GM23338 (cell line): Measurements from ENCODE around the gene PTPDC1. TPM values are rescaled to one million over a fixed set of nuclear protein-coding genes. Genes with fewer than 3 reads are reported as not detected.

Source experiments
- ATAC-seq: fragments of 200-7000 bp; cut with Tn5 transposase; 3 replicates; pipeline ENCODE4 v1.9.1; 2020
- DNase-seq: peaks from one replicate; pipeline ENCODE4 v3.0.0-alpha.2; 2015; ENCODE audit warnings: low spot score
- H2AFZ ChIP-seq: fragments of 200-600 bp; sonication (generic); 2 replicates; pipeline ENCODE4 v1.8.0; 2016; ENCODE audit warnings: antibody characterized with exemption, mild to moderate bottlenecking, moderate library complexity
- H3F3A ChIP-seq: fragments of 200-600 bp; sonication (generic); replicated peaks from 2 replicates; pipeline ENCODE4 v1.8.0; 2017; ENCODE audit warnings: antibody characterized with exemption, mixed run types, low read depth
- H3K27ac ChIP-seq: fragments of 200-600 bp; sonication (generic); 2 replicates; pipeline ENCODE4 v1.6.1; 2016; ENCODE audit warnings: low read depth
- H3K27me3 ChIP-seq: fragments of 200-600 bp; sonication (generic); 2 replicates; pipeline ENCODE4 v1.8.0; 2016; ENCODE audit warnings: mild to moderate bottlenecking, mixed run types, moderate library complexity; ENCODE audit not compliant: insufficient read depth
- H3K36me3 ChIP-seq: fragments of 200-600 bp; sonication (generic); 2 replicates; pipeline ENCODE4 v1.8.0; 2016; ENCODE audit warnings: mild to moderate bottlenecking; ENCODE audit not compliant: insufficient read depth
- H3K4me1 ChIP-seq: fragments of 200-600 bp; sonication (generic); 2 replicates; pipeline ENCODE4 v1.8.0; 2016; ENCODE audit warnings: mild to moderate bottlenecking, moderate library complexity; ENCODE audit not compliant: insufficient read depth
- H3K4me2 ChIP-seq: fragments of 200-600 bp; sonication (generic); 2 replicates; pipeline ENCODE4 v1.7.1; 2017; ENCODE audit warnings: mixed run types
- H3K4me3 ChIP-seq: fragments of 200-600 bp; sonication (generic); 2 replicates; pipeline ENCODE4 v1.6.1; 2016; ENCODE audit warnings: mixed run types
- H3K79me2 ChIP-seq: fragments of 200-600 bp; sonication (generic); replicated peaks from 2 replicates; pipeline ENCODE4 v1.8.0; 2017; ENCODE audit warnings: mild to moderate bottlenecking; ENCODE audit not compliant: insufficient read depth
- H3K9me2 ChIP-seq: fragments of 200-600 bp; sonication (generic); 2 replicates; pipeline ENCODE4 v1.8.0; 2017; ENCODE audit not compliant: insufficient read depth
- H4K20me1 ChIP-seq: fragments of 200-600 bp; sonication (generic); replicated peaks from 2 replicates; pipeline ENCODE4 v1.8.0; 2017; ENCODE audit warnings: mild to moderate bottlenecking; ENCODE audit not compliant: insufficient read depth
- H3K27ac Mint-ChIP-seq: 2 replicates; pipeline ENCODE4 v1.8.0; 2020; ENCODE audit warnings: inconsistent platforms, mild to moderate bottlenecking, moderate library complexity, mixed read lengths
- H3K27me3 Mint-ChIP-seq: 3 replicates; pipeline ENCODE4 v1.8.0; 2022; ENCODE audit warnings: low read depth, mild to moderate bottlenecking, moderate library complexity, mixed read lengths, inconsistent platforms; ENCODE audit not compliant: insufficient read depth, poor library complexity
- H3K36me3 Mint-ChIP-seq: 3 replicates; pipeline ENCODE4 v1.8.0; 2021; ENCODE audit warnings: low read depth, mild to moderate bottlenecking, inconsistent platforms, moderate library complexity, mixed read lengths
- H3K4me1 Mint-ChIP-seq: 3 replicates; pipeline ENCODE4 v1.8.0; 2020; ENCODE audit warnings: mild to moderate bottlenecking, inconsistent platforms, mixed read lengths
- H3K4me3 Mint-ChIP-seq: 3 replicates; pipeline ENCODE4 v1.8.0; 2021; ENCODE audit warnings: moderate library complexity, mild to moderate bottlenecking, inconsistent platforms, mixed read lengths
- H3K9me3 Mint-ChIP-seq: 3 replicates; pipeline ENCODE4 v1.8.0; 2020; ENCODE audit warnings: moderate library complexity, mild to moderate bottlenecking, inconsistent platforms, mixed read lengths
- CREB1 ChIP-seq: fragments of 250-450 bp; sonication (Bioruptor Pico); IDR thresholded peaks from 2 replicates; pipeline ENCODE4 v1.5.0; 2020; ENCODE audit warnings: low read depth, mild to moderate bottlenecking, moderate library complexity
- EZH2 ChIP-seq: fragments of 200-600 bp; sonication (generic); IDR thresholded peaks from one replicate; pipeline ENCODE4 v1.8.0; 2017; ENCODE audit warnings: antibody characterized with exemption, mild to moderate bottlenecking, low read depth; ENCODE audit not compliant: unreplicated experiment
- EZH2phosphoT487 ChIP-seq: fragments of 200-600 bp; sonication (generic); IDR thresholded peaks from one replicate; pipeline ENCODE4 v1.8.1; 2018; ENCODE audit warnings: antibody characterized with exemption; ENCODE audit not compliant: unreplicated experiment
- JUNB ChIP-seq: IDR thresholded peaks from one replicate; pipeline ENCODE4 v1.6.1; 2016; ENCODE audit warnings: antibody characterized with exemption; ENCODE audit not compliant: unreplicated experiment
- NANOG ChIP-seq: IDR thresholded peaks from 2 replicates; pipeline ENCODE4 v1.6.1; 2016; ENCODE audit warnings: antibody characterized with exemption, borderline replicate concordance
- POLR2AphosphoS5 ChIP-seq: IDR thresholded peaks from 2 replicates; pipeline ENCODE4 v1.6.1; 2016; ENCODE audit warnings: antibody characterized with exemption, low read depth
- STAT1 ChIP-seq: IDR thresholded peaks from one replicate; pipeline ENCODE4 v1.6.1; 2016; ENCODE audit warnings: antibody characterized with exemption; ENCODE audit not compliant: unreplicated experiment
- ZNF114 ChIP-seq: fragments of 250-450 bp; sonication (Bioruptor Pico); IDR thresholded peaks from 2 replicates; pipeline ENCODE4 v1.5.0; 2020; ENCODE audit warnings: mild to moderate bottlenecking, moderate library complexity
- ZNF331 ChIP-seq: fragments of 250-450 bp; sonication (Bioruptor Pico); IDR thresholded peaks from 2 replicates; pipeline ENCODE4 v1.5.0; 2020; ENCODE audit warnings: low read depth, mild to moderate bottlenecking, moderate library complexity
- polyA plus RNA-seq: library from polyadenylated mRNA; unstranded; fragments of >200 nt; fragmentation: Nextera tagmentation; extraction: Ambion mirVana; gene quantifications from 2 replicates; pipeline ENCODE4 v1.2.1, GENCODE V29; 2016
- total RNA-seq: library from RNA; depleted of rRNA; stranded (reverse); fragments of >200 nt; shearing (Covaris generic); gene quantifications from 2 replicates; pipeline ENCODE4 v1.2.3, GENCODE V29; 2014
- TF ChIP-seq, protein P1 (sequence below): fragments of 250-450 bp; sonication (Bioruptor Pico); IDR thresholded peaks from 2 replicates; pipeline ENCODE4 v1.5.0; 2020; ENCODE audit warnings: mild to moderate bottlenecking, moderate library complexity
- TF ChIP-seq, protein P2 (sequence below): IDR thresholded peaks from 2 replicates; pipeline ENCODE4 v1.6.1; 2016; ENCODE audit warnings: antibody characterized with exemption
- TF ChIP-seq, protein P3 (sequence below), 2 experiments: fragments of 200-600 bp in 1 of 2; sonication (generic) in 1 of 2; conservative IDR thresholded peaks; 2 replicates each; pipeline versions ENCODE4 v1.5.1 to v1.6.1; 2016 to 2017; ENCODE audit warnings: antibody characterized with exemption in 2 of 2, low read depth in 2 of 2, mild to moderate bottlenecking in 2 of 2, moderate library complexity in 1 of 2
- TF ChIP-seq, protein P4 (sequence below): IDR thresholded peaks from one replicate; pipeline ENCODE4 v1.6.1; 2018; ENCODE audit warnings: antibody characterized with exemption; ENCODE audit not compliant: unreplicated experiment

The PTPDC1 gene
- total and polyA plus RNA-seq, 2 experiments from 2014 or later: 4.3 to 10.6 TPM

DNA sequence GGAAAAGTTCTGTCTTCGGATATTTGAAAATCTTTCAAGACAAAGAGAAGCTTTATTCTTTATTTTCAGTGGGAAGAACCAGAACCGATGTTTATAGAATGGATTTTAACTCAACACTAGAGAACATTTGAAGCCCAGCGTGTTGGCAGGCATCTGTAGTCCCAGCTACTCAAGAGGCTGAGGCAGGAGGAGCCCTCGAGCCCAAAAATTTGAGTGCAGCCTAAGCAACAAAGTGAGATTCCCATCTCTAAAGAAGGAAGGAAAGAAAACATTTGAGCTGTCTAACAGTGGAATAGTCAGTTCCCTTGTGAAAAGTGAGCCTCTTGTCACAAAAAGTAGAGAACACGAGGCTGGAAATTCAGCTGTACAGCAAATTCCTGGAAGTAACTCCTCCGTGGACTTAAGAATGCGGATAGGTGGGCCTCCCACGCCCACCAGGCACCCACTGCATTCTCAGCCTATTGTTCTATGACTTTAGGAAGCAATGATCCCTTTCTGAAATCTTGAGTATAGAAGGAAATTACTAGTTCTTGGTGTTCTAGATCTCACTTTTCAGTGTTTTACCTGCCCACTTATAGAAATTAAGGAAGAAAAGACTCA, 2.3 kb upstream of the PTPDC1 start:
- DNase-seq (peak; percentile 13), ATAC-seq (no peak)
- H3K4me2 ChIP-seq: no peak overlapping the region

More for the DNA sequence above, 2.3 kb upstream of the PTPDC1 start:
- Histone ChIP-seq H4K20me1 (no peaks in the 10 kb centered on the region), H3K4me3 (no peak overlapping the region), H2AFZ (no peak overlapping the region), H3K79me2 (no peaks in the 10 kb centered on the region), H3K9me2 (no peaks in the 10 kb centered on the region), H3K27ac (no peak overlapping the region), H3K4me1 (peaks cover 9% of the 10 kb centered on the region), H3K36me3 (no peaks in the 10 kb centered on the region), H3K27me3 (no peaks in the 10 kb centered on the region), H3F3A (no peaks in the 10 kb centered on the region)
- Mint-ChIP-seq H3K27me3 (peaks cover 2% of the 10 kb centered on the region), H3K4me1 (peaks cover 31% of the 10 kb centered on the region), H3K9me3 (no peaks in the 10 kb centered on the region), H3K4me3 (no peak overlapping the region), H3K36me3 (no peaks in the 10 kb centered on the region), H3K27ac (no peak overlapping the region)
- no peak for TF ChIP-seq EZH2
- no peak for TF ChIP-seq CREB1 (CRISPR knock-in tag)
- no peak for TF ChIP-seq POLR2AphosphoS5
- TF ChIP-seq EZH2phosphoT487: no peak
- no peak for TF ChIP-seq NANOG
- TF ChIP-seq STAT1: no peak
- TF ChIP-seq, protein P1, sequence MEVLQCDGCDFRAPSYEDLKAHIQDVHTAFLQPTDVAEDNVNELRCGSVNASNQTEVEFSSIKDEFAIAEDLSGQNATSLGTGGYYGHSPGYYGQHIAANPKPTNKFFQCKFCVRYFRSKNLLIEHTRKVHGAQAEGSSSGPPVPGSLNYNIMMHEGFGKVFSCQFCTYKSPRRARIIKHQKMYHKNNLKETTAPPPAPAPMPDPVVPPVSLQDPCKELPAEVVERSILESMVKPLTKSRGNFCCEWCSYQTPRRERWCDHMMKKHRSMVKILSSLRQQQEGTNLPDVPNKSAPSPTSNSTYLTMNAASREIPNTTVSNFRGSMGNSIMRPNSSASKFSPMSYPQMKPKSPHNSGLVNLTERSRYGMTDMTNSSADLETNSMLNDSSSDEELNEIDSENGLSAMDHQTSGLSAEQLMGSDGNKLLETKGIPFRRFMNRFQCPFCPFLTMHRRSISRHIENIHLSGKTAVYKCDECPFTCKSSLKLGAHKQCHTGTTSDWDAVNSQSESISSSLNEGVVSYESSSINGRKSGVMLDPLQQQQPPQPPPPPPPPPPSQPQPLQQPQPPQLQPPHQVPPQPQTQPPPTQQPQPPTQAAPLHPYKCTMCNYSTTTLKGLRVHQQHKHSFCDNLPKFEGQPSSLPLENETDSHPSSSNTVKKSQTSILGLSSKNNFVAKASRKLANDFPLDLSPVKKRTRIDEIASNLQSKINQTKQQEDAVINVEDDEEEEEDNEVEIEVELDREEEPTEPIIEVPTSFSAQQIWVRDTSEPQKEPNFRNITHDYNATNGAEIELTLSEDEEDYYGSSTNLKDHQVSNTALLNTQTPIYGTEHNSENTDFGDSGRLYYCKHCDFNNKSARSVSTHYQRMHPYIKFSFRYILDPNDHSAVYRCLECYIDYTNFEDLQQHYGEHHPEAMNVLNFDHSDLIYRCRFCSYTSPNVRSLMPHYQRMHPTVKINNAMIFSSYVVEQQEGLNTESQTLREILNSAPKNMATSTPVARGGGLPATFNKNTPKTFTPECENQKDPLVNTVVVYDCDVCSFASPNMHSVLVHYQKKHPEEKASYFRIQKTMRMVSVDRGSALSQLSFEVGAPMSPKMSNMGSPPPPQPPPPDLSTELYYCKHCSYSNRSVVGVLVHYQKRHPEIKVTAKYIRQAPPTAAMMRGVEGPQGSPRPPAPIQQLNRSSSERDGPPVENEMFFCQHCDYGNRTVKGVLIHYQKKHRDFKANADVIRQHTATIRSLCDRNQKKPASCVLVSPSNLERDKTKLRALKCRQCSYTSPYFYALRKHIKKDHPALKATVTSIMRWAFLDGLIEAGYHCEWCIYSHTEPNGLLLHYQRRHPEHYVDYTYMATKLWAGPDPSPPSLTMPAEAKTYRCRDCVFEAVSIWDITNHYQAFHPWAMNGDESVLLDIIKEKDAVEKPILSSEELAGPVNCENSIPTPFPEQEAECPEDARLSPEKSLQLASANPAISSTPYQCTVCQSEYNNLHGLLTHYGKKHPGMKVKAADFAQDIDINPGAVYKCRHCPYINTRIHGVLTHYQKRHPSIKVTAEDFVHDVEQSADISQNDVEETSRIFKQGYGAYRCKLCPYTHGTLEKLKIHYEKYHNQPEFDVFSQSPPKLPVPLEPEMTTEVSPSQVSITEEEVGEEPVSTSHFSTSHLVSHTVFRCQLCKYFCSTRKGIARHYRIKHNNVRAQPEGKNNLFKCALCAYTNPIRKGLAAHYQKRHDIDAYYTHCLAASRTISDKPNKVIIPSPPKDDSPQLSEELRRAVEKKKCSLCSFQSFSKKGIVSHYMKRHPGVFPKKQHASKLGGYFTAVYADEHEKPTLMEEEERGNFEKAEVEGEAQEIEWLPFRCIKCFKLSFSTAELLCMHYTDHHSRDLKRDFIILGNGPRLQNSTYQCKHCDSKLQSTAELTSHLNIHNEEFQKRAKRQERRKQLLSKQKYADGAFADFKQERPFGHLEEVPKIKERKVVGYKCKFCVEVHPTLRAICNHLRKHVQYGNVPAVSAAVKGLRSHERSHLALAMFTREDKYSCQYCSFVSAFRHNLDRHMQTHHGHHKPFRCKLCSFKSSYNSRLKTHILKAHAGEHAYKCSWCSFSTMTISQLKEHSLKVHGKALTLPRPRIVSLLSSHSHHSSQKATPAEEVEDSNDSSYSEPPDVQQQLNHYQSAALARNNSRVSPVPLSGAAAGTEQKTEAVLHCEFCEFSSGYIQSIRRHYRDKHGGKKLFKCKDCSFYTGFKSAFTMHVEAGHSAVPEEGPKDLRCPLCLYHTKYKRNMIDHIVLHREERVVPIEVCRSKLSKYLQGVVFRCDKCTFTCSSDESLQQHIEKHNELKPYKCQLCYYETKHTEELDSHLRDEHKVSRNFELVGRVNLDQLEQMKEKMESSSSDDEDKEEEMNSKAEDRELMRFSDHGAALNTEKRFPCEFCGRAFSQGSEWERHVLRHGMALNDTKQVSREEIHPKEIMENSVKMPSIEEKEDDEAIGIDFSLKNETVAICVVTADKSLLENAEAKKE (CRISPR knock-in tag): no peak
- TF ChIP-seq ZNF331 (CRISPR knock-in tag): no peak
- TF ChIP-seq, protein P2, sequence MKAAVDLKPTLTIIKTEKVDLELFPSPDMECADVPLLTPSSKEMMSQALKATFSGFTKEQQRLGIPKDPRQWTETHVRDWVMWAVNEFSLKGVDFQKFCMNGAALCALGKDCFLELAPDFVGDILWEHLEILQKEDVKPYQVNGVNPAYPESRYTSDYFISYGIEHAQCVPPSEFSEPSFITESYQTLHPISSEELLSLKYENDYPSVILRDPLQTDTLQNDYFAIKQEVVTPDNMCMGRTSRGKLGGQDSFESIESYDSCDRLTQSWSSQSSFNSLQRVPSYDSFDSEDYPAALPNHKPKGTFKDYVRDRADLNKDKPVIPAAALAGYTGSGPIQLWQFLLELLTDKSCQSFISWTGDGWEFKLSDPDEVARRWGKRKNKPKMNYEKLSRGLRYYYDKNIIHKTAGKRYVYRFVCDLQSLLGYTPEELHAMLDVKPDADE: no peak
- TF ChIP-seq JUNB: no peak
- TF ChIP-seq ZNF114 (CRISPR knock-in tag): no peak
- TF ChIP-seq, protein P3, sequence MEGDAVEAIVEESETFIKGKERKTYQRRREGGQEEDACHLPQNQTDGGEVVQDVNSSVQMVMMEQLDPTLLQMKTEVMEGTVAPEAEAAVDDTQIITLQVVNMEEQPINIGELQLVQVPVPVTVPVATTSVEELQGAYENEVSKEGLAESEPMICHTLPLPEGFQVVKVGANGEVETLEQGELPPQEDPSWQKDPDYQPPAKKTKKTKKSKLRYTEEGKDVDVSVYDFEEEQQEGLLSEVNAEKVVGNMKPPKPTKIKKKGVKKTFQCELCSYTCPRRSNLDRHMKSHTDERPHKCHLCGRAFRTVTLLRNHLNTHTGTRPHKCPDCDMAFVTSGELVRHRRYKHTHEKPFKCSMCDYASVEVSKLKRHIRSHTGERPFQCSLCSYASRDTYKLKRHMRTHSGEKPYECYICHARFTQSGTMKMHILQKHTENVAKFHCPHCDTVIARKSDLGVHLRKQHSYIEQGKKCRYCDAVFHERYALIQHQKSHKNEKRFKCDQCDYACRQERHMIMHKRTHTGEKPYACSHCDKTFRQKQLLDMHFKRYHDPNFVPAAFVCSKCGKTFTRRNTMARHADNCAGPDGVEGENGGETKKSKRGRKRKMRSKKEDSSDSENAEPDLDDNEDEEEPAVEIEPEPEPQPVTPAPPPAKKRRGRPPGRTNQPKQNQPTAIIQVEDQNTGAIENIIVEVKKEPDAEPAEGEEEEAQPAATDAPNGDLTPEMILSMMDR (conservative IDR thresholded peaks at IDR 0.05; ENCODE audit: low read depth in 2 of 2): no peak
- TF ChIP-seq, protein P4, sequence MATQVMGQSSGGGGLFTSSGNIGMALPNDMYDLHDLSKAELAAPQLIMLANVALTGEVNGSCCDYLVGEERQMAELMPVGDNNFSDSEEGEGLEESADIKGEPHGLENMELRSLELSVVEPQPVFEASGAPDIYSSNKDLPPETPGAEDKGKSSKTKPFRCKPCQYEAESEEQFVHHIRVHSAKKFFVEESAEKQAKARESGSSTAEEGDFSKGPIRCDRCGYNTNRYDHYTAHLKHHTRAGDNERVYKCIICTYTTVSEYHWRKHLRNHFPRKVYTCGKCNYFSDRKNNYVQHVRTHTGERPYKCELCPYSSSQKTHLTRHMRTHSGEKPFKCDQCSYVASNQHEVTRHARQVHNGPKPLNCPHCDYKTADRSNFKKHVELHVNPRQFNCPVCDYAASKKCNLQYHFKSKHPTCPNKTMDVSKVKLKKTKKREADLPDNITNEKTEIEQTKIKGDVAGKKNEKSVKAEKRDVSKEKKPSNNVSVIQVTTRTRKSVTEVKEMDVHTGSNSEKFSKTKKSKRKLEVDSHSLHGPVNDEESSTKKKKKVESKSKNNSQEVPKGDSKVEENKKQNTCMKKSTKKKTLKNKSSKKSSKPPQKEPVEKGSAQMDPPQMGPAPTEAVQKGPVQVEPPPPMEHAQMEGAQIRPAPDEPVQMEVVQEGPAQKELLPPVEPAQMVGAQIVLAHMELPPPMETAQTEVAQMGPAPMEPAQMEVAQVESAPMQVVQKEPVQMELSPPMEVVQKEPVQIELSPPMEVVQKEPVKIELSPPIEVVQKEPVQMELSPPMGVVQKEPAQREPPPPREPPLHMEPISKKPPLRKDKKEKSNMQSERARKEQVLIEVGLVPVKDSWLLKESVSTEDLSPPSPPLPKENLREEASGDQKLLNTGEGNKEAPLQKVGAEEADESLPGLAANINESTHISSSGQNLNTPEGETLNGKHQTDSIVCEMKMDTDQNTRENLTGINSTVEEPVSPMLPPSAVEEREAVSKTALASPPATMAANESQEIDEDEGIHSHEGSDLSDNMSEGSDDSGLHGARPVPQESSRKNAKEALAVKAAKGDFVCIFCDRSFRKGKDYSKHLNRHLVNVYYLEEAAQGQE: no peak
